Loucy (cell line): Measurements from ENCODE around the gene OR14I1.
"Not testable (repeated sequence)": the region's sequence is repeated elsewhere in the genome, so short reads cannot be mapped to it uniquely, and the experiment has no call there.

Experiments
- H2AFZ ChIP-seq: fragments of 200-600 bp; sonication (generic); 2 replicates; pipeline ENCODE4 v1.6.0; 2016; ENCODE audit warnings: antibody characterized with exemption, mild to moderate bottlenecking, low read length, moderate library complexity
- H3F3A ChIP-seq: fragments of 200-600 bp; 2 replicates; pipeline ENCODE4 v1.6.0; 2016; ENCODE audit warnings: antibody characterized with exemption, low read depth, mild to moderate bottlenecking
- H3K27me3 ChIP-seq: fragments of 200-600 bp; sonication (generic); 2 replicates; pipeline ENCODE4 v1.6.1; 2014; ENCODE audit warnings: low read length, mild to moderate bottlenecking; ENCODE audit not compliant: insufficient read depth, poor library complexity, severe bottlenecking
- H3K36me3 ChIP-seq: fragments of 200-600 bp; sonication (generic); 2 replicates; pipeline ENCODE4 v1.6.1; 2016; ENCODE audit warnings: low read length; ENCODE audit not compliant: insufficient read depth
- H3K4me1 ChIP-seq: fragments of 200-600 bp; sonication (generic); 2 replicates; pipeline ENCODE4 v1.5.1; 2014; ENCODE audit warnings: low read length, mild to moderate bottlenecking; ENCODE audit not compliant: insufficient read depth, poor library complexity, severe bottlenecking
- H3K4me2 ChIP-seq: fragments of 200-600 bp; sonication (generic); 2 replicates; pipeline ENCODE4 v1.6.0; 2014; ENCODE audit warnings: antibody characterized with exemption, low read length, low read depth, mild to moderate bottlenecking; ENCODE audit not compliant: poor library complexity, severe bottlenecking
- H3K4me3 ChIP-seq: fragments of 200-600 bp; sonication (generic); 2 replicates; pipeline ENCODE4 v1.5.1; 2014; ENCODE audit warnings: low read length, mild to moderate bottlenecking, mixed read lengths; ENCODE audit not compliant: poor library complexity, severe bottlenecking
- H3K79me2 ChIP-seq: fragments of 200-600 bp; sonication (generic); 2 replicates; pipeline ENCODE4 v1.6.1; 2014; ENCODE audit warnings: low read length; ENCODE audit not compliant: insufficient read depth
- H3K9ac ChIP-seq: fragments of 200-600 bp; sonication (generic); 2 replicates; pipeline ENCODE4 v1.6.0; 2014; ENCODE audit warnings: mild to moderate bottlenecking, low read depth, low read length, moderate library complexity; ENCODE audit not compliant: poor library complexity, severe bottlenecking
- H3K9me2 ChIP-seq: fragments of 200-600 bp; sonication (generic); replicated peaks from 2 replicates; pipeline ENCODE4 v1.6.1; 2016; ENCODE audit warnings: low read depth, low read length, mixed read lengths
- H3K9me3 ChIP-seq: fragments of 200-600 bp; sonication (generic); 2 replicates; pipeline ENCODE4 v1.6.1; 2014; ENCODE audit warnings: mild to moderate bottlenecking, antibody characterized with exemption, low read length, low read depth; ENCODE audit not compliant: insufficient read depth
- H4K20me1 ChIP-seq: fragments of 200-600 bp; sonication (generic); 2 replicates; pipeline ENCODE4 v1.6.0; 2014; ENCODE audit warnings: antibody characterized with exemption, low read length, mild to moderate bottlenecking; ENCODE audit not compliant: insufficient read depth, poor library complexity, severe bottlenecking
- CTCF ChIP-seq: fragments of 200-600 bp; sonication (generic); conservative IDR thresholded peaks from 2 replicates; pipeline ENCODE4 v1.5.1; 2014; ENCODE audit warnings: mild to moderate bottlenecking, antibody characterized with exemption, low read length
- EZH2phosphoT487 ChIP-seq: fragments of 200-600 bp; IDR thresholded peaks from 2 replicates; pipeline ENCODE4 v1.6.1; 2018; ENCODE audit warnings: antibody characterized with exemption, mild to moderate bottlenecking, moderate library complexity, borderline replicate concordance

The OR14I1 gene

GRCh38 chr1:248670003-248670402 is 32.6 kb downstream of the OR14I1 start:
- Histone ChIP-seq H3F3A (no peaks in the 10 kb centered on the region), H3K9ac (no peak overlapping the region), H4K20me1 (no peaks in the 10 kb centered on the region), H2AFZ (no peak overlapping the region), H3K9me2 (no peaks in the 10 kb centered on the region), H3K4me2 (no peak overlapping the region), H3K79me2 (no peaks in the 10 kb centered on the region), H3K36me3 (no peaks in the 10 kb centered on the region), H3K4me1 (no peaks in the 10 kb centered on the region), H3K4me3 (no peak overlapping the region), H3K9me3 (peaks cover 10% of the 10 kb centered on the region; the same call in 1 of the 2 replicates), H3K27me3 (no peaks in the 10 kb centered on the region)
- TF ChIP-seq EZH2phosphoT487 = no peak
- TF ChIP-seq CTCF = no peak

GRCh38 chr1:248663453-248664328 is 38.9 kb downstream of the OR14I1 start:
- not testable (repeated sequence) for H2AFZ ChIP-seq, H3K9me3 ChIP-seq, H3K4me1 ChIP-seq, H3K4me2 ChIP-seq, H3K9ac ChIP-seq, H3K79me2 ChIP-seq, H3K36me3 ChIP-seq, H3K27me3 ChIP-seq, H4K20me1 ChIP-seq, H3K9me2 ChIP-seq, H3K4me3 ChIP-seq, H3F3A ChIP-seq

- not testable (repeated sequence) for H3K4me1 ChIP-seq, H2AFZ ChIP-seq, H3K4me2 ChIP-seq
Observed at GRCh38 chr1:248656797-248657196, 45.8 kb downstream of the OR14I1 start.

GRCh38 chr1:248655354-248655753 is 47.2 kb downstream of the OR14I1 start, which contains the start of gene OR2T27:
Gene OR2T27 (minus strand): TSS chr1:248655528. CDS start chr1:248650884, 4,644 bp downstream.
- not testable (repeated sequence) for H3K27me3 ChIP-seq, H2AFZ ChIP-seq, H3K4me2 ChIP-seq, H3K9me3 ChIP-seq, H3K9ac ChIP-seq, H3K36me3 ChIP-seq, H3K4me1 ChIP-seq, H3K9me2 ChIP-seq, H3K4me3 ChIP-seq, H4K20me1 ChIP-seq, H3K79me2 ChIP-seq, H3F3A ChIP-seq

More at GRCh38 chr1:248656797-248657196, 45.8 kb downstream of the OR14I1 start:
- H3K9me3 ChIP-seq, H3K9ac ChIP-seq, H3K36me3 ChIP-seq, H4K20me1 ChIP-seq, H3F3A ChIP-seq, H3K4me3 ChIP-seq, H3K27me3 ChIP-seq, H3K9me2 ChIP-seq, H3K79me2 ChIP-seq: not testable (repeated sequence)
